NCI-H128 (cell line): ENCODE measurements around the gene APOB.

Experiments used
- DNase-seq: peaks from one replicate; lab custom pipeline; 2025; ENCODE audit not compliant: unreplicated experiment; lab: John Stamatoyannopoulos, UW

Gene APOB, protein sequence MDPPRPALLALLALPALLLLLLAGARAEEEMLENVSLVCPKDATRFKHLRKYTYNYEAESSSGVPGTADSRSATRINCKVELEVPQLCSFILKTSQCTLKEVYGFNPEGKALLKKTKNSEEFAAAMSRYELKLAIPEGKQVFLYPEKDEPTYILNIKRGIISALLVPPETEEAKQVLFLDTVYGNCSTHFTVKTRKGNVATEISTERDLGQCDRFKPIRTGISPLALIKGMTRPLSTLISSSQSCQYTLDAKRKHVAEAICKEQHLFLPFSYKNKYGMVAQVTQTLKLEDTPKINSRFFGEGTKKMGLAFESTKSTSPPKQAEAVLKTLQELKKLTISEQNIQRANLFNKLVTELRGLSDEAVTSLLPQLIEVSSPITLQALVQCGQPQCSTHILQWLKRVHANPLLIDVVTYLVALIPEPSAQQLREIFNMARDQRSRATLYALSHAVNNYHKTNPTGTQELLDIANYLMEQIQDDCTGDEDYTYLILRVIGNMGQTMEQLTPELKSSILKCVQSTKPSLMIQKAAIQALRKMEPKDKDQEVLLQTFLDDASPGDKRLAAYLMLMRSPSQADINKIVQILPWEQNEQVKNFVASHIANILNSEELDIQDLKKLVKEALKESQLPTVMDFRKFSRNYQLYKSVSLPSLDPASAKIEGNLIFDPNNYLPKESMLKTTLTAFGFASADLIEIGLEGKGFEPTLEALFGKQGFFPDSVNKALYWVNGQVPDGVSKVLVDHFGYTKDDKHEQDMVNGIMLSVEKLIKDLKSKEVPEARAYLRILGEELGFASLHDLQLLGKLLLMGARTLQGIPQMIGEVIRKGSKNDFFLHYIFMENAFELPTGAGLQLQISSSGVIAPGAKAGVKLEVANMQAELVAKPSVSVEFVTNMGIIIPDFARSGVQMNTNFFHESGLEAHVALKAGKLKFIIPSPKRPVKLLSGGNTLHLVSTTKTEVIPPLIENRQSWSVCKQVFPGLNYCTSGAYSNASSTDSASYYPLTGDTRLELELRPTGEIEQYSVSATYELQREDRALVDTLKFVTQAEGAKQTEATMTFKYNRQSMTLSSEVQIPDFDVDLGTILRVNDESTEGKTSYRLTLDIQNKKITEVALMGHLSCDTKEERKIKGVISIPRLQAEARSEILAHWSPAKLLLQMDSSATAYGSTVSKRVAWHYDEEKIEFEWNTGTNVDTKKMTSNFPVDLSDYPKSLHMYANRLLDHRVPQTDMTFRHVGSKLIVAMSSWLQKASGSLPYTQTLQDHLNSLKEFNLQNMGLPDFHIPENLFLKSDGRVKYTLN (N-terminal part only)

DNA sequence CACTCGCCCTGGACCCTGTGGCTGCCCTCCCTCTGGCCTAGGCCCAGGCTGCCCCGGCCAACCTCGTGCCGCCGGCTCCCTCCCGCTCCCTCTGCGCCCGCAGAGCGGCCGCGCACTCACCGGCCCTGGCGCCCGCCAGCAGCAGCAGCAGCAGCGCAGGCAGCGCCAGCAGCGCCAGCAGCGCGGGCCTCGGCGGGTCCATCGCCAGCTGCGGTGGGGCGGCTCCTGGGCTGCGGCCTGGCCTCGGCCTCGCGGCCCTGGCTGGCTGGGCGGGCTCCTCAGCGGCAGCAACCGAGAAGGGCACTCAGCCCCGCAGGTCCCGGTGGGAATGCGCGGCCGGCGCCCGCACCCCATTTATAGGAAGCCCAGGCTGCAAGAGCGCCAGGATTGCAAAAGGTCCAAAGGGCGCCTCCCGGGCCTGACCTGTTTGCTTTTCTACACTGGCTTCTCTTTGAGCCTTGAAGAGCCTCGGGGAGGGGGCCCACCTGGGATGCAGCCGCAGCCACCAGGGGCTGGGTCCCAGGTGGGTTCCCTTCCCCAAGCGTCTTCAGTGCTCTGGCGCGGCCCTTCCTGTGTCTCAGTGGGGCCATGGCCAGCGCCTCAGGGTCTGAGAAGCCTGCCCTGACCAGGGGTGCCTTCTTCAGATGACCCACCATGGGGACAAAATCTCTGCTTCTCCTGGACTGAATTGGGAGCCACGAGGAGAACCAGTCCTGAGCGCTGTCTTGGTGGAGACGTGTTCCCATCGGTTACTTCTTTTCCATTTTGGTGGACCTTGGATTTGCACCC is at the start of gene APOB:
TSS of gene APOB (minus strand) at position 330 of the 789 bp plus-strand sequence. CDS start at position 202, 128 bp downstream.
- DNase-seq, result no peak

DNA sequence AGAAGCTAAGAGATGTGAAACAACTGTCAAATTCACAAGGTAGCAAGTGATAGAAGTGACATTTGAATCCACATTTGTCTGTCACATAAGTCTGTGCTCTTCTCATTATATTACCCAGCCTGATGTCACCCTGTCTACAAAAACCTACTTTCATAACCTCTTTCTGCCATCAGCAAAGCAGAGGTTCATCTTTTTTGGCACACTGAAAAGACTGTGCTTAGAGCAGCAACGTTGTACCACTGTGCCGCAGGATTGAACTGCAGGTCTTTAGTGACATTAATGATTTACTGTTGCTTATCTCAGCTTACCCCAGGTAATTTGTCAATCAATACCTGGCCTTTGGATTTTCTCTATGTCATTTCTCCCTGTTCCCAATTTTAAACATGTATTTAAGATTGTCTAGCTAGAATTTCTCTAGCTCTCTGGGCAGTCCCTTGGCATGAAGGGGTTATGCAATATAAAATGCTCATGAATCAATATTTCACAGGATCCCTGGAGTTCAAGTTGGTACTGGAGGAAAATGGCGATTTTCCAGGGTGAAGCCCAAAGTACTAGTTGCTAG is 48.5 kb upstream of the APOB start:
- no peak for DNase-seq

DNA sequence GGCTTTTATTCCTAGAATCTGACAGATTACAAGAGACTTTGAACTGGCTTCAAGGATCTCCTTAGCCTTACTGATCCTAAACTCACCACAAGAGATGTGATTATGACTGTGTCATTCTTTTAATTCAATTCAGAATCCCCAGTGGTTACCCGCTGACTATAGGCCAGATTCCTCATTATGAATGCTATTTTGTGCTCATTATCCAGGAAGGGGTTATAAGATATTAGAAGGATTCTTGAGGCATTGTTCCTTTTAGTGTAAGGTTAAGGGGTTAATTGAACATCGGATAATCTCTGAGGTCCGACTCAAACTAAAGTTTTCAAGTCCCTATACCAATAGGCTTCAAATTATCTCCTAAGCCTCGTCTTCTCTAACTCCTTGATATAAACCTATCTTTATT is 40.5 kb upstream of the APOB start:
- DNase-seq, result no peak

DNA sequence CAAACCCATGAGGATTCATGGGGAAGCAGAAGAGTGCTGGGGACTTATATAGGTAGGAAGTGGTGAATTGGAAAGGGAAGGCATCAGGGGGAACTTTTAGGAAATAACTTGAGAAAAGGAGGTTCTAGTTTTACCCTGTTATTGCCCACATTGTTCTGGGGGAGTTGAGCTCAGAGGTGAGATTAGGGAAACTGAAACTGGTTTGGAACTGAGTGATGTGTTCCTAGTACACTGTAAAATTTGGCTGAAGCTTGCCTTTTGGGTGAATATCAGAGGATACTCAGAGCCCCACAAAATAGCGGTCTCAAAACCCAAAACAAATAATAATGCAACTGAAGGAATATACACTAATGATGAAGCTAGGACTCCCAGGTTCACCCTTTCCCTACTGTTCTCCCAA is 39.6 kb upstream of the APOB start:
- no peak for DNase-seq

DNA sequence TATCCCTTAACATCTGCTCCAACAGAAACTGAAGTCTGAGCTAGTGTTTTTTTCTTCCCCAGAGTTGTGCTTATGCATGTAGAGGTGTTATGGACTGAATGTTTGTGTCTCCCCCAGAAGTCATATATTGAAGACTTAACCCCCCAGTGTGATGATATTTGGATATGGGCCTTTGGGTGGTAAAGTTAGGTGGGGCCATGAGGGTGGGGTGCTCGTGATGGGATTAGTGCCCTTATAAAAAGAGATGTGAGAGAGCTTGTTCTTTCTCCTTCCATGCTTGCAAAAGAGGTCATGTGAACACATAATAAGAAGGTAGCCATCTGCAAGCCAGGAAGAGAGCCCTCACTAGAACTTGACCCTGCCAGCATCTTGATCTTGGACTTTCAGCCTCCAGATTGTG is 34.4 kb upstream of the APOB start:
- DNase-seq, result no peak

DNA sequence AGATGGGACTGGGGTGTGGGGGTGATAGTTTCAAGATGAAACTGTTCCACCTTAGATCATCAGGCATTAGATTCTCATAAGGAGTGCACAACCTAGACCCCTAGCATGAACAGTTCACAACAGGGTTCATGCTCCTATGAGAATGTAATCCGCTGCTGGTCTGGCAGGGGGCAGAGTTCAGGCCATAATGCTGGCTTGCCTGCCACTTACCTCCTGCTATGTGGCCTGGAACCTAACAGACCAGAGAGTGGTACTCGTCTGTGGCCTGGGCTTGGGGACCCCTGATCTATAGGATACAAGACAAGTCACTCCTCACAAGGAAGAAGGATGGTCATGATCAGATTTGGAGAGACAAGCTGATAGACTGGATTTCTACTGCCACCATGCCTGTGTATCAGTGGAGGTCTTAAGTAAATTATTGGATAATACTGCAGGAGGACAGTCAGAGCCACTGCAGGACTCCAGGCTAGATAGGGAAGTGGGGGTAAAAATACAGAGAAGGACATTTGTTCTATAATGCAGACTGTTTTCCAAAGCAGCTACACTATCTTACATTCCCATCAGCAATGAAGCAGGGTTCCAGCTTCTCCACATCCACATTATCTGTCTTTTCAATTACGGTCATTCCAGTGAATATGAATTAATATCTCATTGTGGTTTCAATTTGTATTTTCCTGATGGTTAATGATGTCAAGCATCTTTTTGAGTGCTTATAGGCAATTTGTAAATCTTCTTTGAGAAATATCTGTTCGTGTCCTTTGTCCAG is 28.8 kb upstream of the APOB start:
- DNase-seq, result no peak

DNA sequence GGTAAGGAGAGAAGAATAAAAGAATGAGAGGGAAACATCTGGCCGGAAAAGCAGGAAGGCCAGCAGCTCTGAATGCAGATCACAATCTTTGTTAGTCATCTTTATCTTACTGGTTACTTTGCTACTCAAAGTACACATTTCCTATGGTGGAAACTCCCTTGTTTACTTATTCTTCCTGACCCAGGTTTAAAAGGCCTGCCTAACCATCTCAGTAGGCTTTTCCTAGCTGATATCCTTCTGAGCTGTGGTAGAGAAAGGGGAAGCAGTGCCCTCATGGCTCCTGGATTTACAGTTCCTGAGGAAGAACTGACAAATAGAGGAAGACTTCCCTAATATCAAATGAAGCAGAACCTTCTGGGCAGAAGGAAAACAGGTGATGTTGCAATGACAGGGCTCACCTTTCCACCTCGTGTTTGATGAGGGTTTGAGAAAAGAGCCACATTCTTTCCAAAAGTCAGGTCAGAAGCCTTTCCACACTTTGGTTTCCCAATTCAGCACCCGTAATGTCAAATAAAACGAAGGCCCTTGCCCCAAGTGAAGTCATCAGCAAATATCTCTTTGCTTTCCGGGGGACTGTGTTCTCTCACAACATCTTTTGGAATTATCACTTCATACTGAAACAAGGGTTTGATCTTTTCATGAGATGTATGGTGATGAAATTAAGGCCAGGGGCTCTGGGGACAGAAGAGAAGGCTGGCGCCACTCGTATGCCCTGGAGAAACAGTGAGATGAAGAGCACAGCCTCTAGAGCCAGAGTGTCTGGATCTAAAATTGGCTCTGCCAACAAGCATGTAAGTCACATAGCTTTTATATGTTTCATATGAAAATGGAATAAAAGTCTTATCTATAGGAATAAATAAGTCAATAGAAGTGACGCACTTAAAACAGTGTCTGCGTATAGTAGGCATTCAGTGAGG is 26.7 kb upstream of the APOB start:
- DNase-seq, result no peak

DNA sequence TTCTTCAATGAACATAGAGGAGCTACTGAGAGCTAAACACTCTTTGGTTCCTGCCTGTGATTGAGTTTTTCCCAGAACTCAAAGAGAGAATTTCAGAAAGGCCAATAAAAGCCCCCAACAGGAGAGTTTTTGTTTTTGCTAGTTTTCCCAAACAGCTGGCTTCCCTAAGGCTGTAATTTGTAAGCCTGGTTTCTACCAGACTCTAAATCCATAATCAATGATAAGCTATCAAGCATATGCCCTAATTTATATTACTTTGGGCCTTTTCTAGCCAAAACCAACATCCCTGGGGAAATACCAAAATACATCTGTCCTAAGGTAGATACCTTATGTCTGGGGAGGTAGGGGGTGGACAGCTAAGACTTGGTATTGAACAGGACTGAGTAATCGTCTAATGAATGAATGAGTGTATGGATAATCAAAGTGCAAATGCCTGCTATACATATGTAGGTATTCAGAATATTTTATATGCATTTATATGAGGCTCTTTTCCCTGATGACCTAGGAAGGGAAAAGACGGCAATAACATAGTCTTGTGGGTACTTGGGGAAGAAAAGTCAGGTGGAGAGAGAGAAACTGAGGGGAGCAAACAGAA is 26.0 kb upstream of the APOB start:
- DNase-seq, result no peak

DNA sequence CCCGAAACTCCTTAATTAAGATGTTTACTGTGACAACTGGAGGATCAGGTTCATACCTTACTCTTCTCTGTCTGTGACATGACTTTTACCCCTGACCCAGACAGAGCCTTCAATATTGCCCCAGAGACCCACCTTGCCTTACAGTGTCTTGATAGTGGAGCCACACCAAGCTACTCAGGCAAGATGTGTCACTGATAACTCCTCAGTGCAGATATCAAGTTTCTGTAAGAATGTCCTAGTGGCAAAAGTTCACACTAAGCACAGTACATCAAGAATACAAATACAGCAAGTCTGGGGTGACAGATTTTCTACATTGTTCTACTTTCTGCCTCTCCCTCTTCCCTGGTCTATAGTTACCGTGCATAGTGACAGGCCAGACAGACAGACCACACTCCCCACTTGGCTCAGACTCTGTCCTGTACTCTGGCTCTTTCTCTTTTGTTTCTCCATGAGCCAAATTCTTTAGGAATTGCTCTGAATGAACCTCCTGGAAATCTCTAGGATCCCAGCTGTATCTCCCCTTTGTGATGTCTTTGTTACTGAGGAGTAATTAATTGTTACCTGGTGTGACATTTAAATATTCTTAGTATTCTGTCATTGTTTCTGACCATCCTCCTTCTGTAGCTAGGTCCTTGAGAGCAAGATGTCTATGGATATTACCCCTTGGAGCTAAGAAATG is 24.1 kb upstream of the APOB start:
- DNase-seq, result no peak

DNA sequence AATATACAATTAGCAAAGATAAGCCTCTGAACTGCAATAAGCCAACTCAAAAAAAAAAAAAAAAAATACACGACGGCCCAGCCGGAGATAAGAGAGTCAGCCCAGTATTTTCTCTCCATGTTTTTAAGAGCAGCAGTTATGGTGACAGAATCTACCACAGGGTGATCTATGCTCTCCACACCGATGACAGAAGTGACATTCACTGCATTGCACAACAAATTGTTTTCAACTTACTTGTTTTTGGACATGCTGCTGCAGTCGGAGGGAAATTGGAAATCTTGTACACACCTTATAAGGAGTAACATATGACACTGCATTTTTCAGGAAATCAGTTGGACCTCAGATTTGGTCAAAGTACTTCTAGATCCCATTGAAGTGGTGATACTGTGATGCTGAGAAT is 23.3 kb upstream of the APOB start:
- DNase-seq, result no peak

DNA sequence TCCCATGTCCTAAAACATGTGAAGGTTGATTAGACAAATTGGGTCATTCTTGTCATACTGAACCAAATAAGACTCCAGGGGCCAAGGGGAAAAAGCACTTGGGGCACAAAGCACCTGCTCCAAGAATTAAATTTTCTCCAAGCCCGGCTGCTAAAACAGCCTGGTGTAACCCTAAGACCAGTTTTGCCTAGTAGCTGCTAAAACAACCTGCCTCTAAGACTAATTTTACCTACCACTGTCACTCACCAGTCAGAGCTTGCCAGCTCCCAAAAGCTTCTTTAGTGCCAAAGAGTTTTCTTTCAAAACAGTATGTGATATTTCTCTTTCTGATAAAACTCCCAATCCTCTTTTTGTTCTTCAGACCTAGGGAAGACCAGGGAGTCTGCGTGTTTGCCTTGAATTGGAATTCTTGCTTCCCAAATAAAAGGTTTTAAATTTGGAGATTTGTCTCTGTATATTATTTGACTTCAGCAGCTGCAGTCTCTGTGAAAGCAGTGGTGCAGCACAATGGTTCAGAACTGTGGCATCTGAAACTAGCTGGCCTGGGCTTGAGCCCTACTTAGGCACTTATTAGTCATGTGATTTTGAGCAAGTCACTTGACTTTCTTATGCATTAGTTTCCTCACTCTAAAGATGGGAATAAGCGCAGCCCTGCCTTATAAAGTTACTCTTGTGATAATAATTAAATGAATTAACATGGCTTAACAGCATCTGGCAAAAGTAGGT is 16.2 kb upstream of the APOB start:
- no peak for DNase-seq

DNA sequence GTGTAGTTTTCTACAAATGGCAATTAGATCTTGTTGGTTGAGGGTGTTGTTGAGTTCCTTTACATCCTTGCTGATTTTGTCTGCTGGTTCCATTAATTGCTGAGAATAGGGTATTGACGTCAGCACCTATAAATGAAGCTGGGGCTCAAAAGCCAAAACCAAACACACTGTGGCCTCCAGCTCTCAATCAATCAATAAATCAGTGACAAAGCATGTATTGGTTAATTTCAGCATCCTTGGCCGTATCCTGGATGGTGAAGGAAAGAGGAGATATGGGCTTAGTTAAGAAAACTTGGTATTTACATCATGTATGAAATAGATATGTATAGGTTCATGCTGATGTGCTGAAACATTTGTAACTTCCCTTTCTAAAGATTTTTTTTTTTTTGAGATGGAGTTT is 13.2 kb upstream of the APOB start:
- no peak for DNase-seq

DNA sequence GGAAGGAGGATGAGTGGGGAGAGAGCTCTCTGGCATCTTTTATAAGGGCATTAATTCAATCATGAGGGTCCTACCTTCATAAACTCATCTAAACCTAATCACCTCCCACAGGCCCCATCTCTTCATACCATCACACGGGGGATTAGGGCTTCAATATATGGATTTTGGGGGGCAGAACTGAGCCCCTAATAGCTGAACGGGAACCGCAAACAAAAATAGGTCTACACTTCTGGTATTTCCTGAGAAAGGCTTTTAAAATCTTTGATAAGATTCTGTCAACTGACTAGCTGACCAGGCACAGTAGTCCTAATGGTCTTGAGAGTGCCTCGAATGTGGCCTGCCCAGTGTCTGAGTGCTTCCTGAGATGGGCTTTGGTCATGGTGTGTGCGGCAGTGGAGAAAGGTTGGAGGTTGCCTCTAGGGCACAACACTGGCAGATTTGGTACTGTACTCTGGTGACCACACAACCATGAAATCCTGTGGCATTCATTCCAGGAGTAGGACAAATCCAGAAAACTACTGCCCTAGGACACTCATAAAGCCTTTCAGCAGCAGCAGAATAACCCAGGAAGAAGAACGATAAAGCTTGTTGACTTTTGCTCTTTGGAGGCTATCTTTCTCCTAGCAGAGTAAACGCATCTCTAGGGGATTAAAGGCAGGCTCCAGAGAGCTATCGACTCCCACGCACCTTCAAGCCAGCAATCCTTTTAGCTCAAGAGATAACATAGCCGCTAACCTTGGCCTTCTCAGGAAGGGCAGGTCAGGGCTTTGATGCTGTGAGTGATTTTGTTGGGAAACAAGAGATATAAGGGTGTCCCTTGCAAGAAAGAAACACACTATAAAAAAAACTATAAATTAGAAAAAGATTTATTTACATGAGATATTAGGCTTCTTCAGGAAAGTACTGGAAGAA is 12.3 kb upstream of the APOB start:
- DNase-seq, result no peak

DNA sequence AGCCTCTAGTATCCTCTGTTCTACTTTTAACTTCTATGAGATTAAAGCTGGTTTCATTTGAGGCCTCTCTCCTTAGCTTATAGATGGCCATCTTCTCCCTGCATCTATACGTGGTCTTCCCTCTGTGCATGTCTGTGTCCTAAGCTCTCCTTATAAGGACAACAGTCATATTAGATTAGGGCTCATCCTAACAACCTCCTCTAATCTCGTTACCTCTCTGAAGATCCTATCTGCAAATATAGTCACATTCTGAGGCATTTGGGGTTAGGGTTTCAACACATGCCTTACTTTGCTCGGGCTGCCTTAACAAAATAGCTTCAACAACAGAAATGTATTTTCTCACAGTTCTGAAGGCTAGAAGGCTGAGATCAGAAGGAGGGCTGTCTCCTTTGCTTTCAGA is 11.6 kb upstream of the APOB start:
- DNase-seq, result no peak

DNA sequence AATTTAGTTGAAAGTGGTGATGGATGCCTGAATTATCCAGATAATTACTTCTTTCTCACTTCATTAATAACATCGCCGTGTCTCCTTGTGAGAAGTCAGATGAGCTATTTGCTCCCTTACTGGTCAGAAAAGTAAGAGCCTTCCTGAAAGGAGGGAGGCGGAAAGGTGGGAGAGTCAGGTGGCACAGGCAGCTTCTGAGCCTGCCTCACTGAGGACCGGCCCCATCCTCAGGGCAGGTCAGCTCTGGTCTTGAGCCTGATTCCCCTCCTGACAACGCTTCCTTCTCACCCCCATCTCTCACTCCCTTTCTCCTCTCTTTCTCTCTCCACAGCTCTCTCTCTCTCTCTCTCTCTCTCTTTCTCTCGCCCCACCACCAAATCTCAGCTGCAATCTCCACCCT is 10.1 kb upstream of the APOB start:
- no peak for DNase-seq

DNA sequence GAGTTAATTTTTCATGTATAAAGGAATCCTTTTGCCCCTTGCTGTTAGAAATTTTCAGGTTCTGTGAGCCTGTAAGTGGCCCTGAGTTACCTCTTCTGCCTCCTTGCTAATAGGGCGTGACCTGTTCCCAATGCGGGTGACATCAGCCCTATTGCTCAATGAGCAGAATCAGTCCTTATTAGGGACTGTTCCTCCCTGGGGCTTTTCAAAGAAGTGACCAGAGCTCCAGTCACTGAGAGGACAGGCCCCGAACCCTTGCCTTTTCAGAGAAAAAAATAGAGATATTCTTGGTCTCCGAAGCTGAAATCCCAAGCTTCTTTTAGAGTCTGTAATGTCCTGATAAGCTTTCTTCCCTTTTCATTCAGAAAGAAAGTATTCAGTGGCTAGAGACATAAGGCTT is 8.2 kb upstream of the APOB start:
- DNase-seq, result no peak
